Stomach (tissue), 9 donors: ENCODE results near the gene TBX2. TPM values are rescaled to one million over a fixed set of nuclear protein-coding genes. Genes with fewer than 3 reads are reported as not detected.
A peak's percentile ranks its signal among the peaks of the same experiment; 100 is the strongest.

Experiments used
- DNase-seq, 2 donors: peaks; one replicate each; pipeline versions ENCODE4 v3.0.0 to v3.0.0-alpha.2; 2013 to 2019
- H3K27ac ChIP-seq, 5 donors: fragments of 200-600 bp in 4 of 5; sonication (generic) in 4 of 5; one replicate each; pipeline ENCODE4 v1.5.1; 2013 to 2019; ENCODE audit warnings: mild to moderate bottlenecking in 1 of 5, moderate library complexity in 1 of 5
- H3K27me3 ChIP-seq, 3 donors: fragments of 200-600 bp; sonication (generic); one replicate each; pipeline ENCODE4 v1.5.1; 2017 to 2019; ENCODE audit warnings: mixed run types in 1 of 3
- H3K36me3 ChIP-seq, 4 donors: fragments of 200-600 bp; sonication (generic); 1 replicate in 3 of 4; 2 replicates in 1 of 4; pipeline ENCODE4 v1.5.1; 2016 to 2019
- H3K4me1 ChIP-seq, 4 donors: fragments of 200-600 bp; sonication (generic); one replicate each; pipeline ENCODE4 v1.5.1; 2016 to 2019
- H3K4me3 ChIP-seq, 4 donors: fragments of 200-600 bp; sonication (generic) in 3 of 4; one replicate each; pipeline ENCODE4 v1.5.1; 2016 to 2019; ENCODE audit warnings: mild to moderate bottlenecking in 1 of 4
- H3K9me3 ChIP-seq, 4 donors: fragments of 200-600 bp; sonication (generic); one replicate each; pipeline ENCODE4 v1.5.1; 2016 to 2019
- EP300 ChIP-seq: sonication (generic); formaldehyde crosslinking; IDR thresholded peaks from one replicate; pipeline ENCODE4 v1.6.1; 2017; ENCODE audit warnings: antibody characterized with exemption
- POLR2A ChIP-seq, 4 donors: fragments of 450-650 bp; IDR thresholded peaks; one replicate each; pipeline ENCODE4 v1.6.1; 2016; ENCODE audit warnings: antibody characterized with exemption in 4 of 4, control low read depth in 2 of 4, mild to moderate bottlenecking in 1 of 4, moderate library complexity in 1 of 4
- POLR2AphosphoS5 ChIP-seq, 3 donors: sonication (generic); formaldehyde crosslinking; IDR thresholded peaks; one replicate each; pipeline ENCODE4 v1.6.1; 2016; ENCODE audit warnings: antibody characterized with exemption in 3 of 3
- WGBS, 5 donors: extraction: QIAGEN DNeasy Blood & Tissue Kit in 3 of 5; methylation state at CpG; one replicate each; pipeline versions ENCODE4 v1.1.5 to v1.1.7; 2013 to 2018; 5-methylcytosine and 5-hydroxymethylcytosine counted together
- intact Hi-C: fragments of 100-400 bp; cut with DNase I; formaldehyde crosslinking; loops from one replicate; pipeline ENCODE4 v1.15.1; 2023; ENCODE audit warnings: low total_unique reads
- polyA plus RNA-seq, 3 donors: library from polyadenylated mRNA; stranded (reverse); fragments of 200-250 nt; gene quantifications; one replicate each; pipeline ENCODE4 v1.2.3, GENCODE V29; 2013
- total RNA-seq, 5 donors: library from RNA; depleted of rRNA; stranded (reverse); fragments of >200 nt; gene quantifications; one replicate each; pipeline versions ENCODE4 v1.1.0 to v1.2.3, GENCODE V29; 2014 to 2016
- TF ChIP-seq, protein P1 (sequence below), 7 experiments: fragments of 450-650 bp in 4 of 7; fragments of 200-600 bp in 3 of 7; sonication (generic) in 3 of 7; IDR thresholded peaks; one replicate each; pipeline ENCODE4 v1.5.1; 2016 to 2019; ENCODE audit warnings: antibody characterized with exemption in 7 of 7, control low read depth in 2 of 7, mild to moderate bottlenecking in 1 of 7
- donor health status: healthy with polysubstance abuse.
- donor health status: Bipolar disorder and iron deficiency.
- donor health status: healthy.

The TBX2 gene
- total and polyA plus RNA-seq, 8 donors = 0.58 to 31.6 (median 22.1) TPM

GRCh38 chr17:61371606-61372005 lies 28.0 kb upstream of the TBX2 start:
- WGBS, 5 donors = 93 to 97% (median 95%) methylated on average over 8 of the region's 8 CpGs
- Histone ChIP-seq H3K9me3 (no peaks in the 10 kb centered on the region), H3K4me3 (no peak overlapping the region), H3K27me3 (no peaks in the 10 kb centered on the region), H3K27ac (no peak overlapping the region), H3K36me3 (peaks cover 0 to 16% (median 9%) of the 10 kb centered on the region in 4 donors), H3K4me1 (peaks cover 0 to 8% (median 0%) of the 10 kb centered on the region in 4 donors)
- intact Hi-C loops = no loop called here
- DNase-seq = no peak
- TF ChIP-seq, protein P1, sequence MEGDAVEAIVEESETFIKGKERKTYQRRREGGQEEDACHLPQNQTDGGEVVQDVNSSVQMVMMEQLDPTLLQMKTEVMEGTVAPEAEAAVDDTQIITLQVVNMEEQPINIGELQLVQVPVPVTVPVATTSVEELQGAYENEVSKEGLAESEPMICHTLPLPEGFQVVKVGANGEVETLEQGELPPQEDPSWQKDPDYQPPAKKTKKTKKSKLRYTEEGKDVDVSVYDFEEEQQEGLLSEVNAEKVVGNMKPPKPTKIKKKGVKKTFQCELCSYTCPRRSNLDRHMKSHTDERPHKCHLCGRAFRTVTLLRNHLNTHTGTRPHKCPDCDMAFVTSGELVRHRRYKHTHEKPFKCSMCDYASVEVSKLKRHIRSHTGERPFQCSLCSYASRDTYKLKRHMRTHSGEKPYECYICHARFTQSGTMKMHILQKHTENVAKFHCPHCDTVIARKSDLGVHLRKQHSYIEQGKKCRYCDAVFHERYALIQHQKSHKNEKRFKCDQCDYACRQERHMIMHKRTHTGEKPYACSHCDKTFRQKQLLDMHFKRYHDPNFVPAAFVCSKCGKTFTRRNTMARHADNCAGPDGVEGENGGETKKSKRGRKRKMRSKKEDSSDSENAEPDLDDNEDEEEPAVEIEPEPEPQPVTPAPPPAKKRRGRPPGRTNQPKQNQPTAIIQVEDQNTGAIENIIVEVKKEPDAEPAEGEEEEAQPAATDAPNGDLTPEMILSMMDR (IDR thresholded peaks at IDR 0.05) = no peak
- TF ChIP-seq POLR2A (IDR thresholded peaks at IDR 0.05) (no peak), EP300 (no peak), POLR2AphosphoS5 (IDR thresholded peaks at IDR 0.05) (no peak)

- H3K4me1 ChIP-seq = no peaks in the 10 kb centered on the region
- no peaks in the 10 kb centered on the region for H3K9me3 ChIP-seq
- no peak overlapping the region for H3K4me3 ChIP-seq
- peaks cover 0 to 16% (median 9%) of the 10 kb centered on the region in 4 donors for H3K36me3 ChIP-seq
- H3K27ac ChIP-seq = no peak overlapping the region
- TF ChIP-seq, protein P1 (IDR thresholded peaks at IDR 0.05) = no peak
- TF ChIP-seq EP300 = no peak
- no peak for TF ChIP-seq POLR2A (IDR thresholded peaks at IDR 0.05)
- TF ChIP-seq POLR2AphosphoS5 (IDR thresholded peaks at IDR 0.05) = no peak
- 86 to 94% (median 86%) methylated on average over 9 of the region's 9 CpGs for WGBS, 5 donors
- intact Hi-C loops = no loop called here
- no peak for DNase-seq
- no peaks in the 10 kb centered on the region for H3K27me3 ChIP-seq
Measured at GRCh38 chr17:61372436-61372835, 27.2 kb upstream of the TBX2 start.

DNA sequence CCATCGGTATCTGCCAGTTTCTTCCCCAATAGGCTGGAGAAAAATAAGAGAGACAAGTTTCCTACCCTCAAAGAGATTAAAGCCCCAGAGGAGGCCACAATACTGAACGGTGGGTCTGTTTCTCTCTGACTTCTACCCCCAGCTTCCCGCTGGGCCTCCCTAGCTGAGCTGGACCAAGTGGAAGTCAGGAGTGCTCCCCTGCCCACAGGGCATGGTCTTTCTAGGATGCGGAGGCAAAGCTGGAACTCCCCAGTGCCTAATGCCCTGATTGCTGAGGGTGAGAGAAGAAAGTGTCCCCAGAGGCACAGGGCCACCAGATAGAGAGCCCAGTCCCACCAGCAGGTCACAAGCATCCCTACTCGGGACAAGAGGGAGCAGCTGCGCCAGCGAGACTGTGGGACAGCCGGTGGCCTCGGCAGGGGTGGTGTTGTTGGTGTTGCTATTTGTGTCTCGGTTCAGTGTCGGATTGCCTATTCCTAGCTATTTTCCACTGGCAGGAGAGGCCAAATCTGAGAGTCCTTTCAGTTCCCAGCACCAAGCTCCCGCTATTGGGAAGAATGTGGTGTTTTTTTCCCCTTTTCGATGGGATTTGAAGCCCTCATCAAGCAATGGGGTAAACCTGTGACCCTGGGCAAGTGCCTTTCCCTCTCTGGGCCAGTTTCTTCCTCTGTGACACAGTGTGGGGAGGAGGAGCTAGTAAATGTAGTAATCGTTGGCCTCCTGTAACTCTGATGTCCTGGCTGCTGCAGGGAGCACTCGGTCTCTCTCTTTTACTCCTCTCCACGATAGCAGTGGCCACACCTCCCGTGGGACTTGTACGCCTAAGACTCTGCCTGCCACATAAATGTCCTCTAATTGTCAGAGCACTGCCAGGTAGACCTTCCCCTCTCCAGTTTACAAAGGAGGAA lies 22.5 kb upstream of the TBX2 start:
- no peak overlapping the region for H3K4me3 ChIP-seq
- H3K36me3 ChIP-seq = no peaks in the 10 kb centered on the region
- H3K4me1 ChIP-seq = no peaks in the 10 kb centered on the region
- WGBS, 5 donors = 87 to 93% (median 88%) methylated on average over 16 to 18 of the region's 18 CpGs
- H3K27ac ChIP-seq = peak overlapping the region in 1 of 5 donors; percentile 1
- intact Hi-C loops = no loop called here
- TF ChIP-seq POLR2AphosphoS5 (IDR thresholded peaks at IDR 0.05) (no peak), EP300 (no peak), POLR2A (IDR thresholded peaks at IDR 0.05) (no peak)
- TF ChIP-seq, protein P1 (IDR thresholded peaks at IDR 0.05) = no peak
- no peaks in the 10 kb centered on the region for H3K9me3 ChIP-seq
- no peaks in the 10 kb centered on the region for H3K27me3 ChIP-seq
- DNase-seq = no peak

- Histone ChIP-seq H3K9me3 (no peaks in the 10 kb centered on the region), H3K36me3 (no peaks in the 10 kb centered on the region), H3K4me3 (no peak overlapping the region), H3K27me3 (no peaks in the 10 kb centered on the region), H3K27ac (no peak overlapping the region), H3K4me1 (no peaks in the 10 kb centered on the region)
- DNase-seq = no peak
- TF ChIP-seq, protein P1 (IDR thresholded peaks at IDR 0.05) = no peak
- TF ChIP-seq POLR2A (IDR thresholded peaks at IDR 0.05) = no peak
- TF ChIP-seq EP300 = no peak
- no peak for TF ChIP-seq POLR2AphosphoS5 (IDR thresholded peaks at IDR 0.05)
- intact Hi-C loops = no loop called here
- 80 to 90% (median 83%) methylated on average over 8 of the region's 8 CpGs for WGBS, 5 donors
Measured at GRCh38 chr17:61378658-61379456, 20.8 kb upstream of the TBX2 start.
